Mucosa of gallbladder (tissue), 1 donor: ENCODE results near the gene FMN1. TPM values are rescaled to one million over a fixed set of nuclear protein-coding genes. Genes with fewer than 3 reads are reported as not detected.

ENCODE experiments used
- DNase-seq: peaks from one replicate; pipeline ENCODE4 v3.0.0-alpha.2; 2020; ENCODE audit warnings: low spot score
- total RNA-seq: library from RNA; stranded (reverse); gene quantifications from one replicate; pipeline ENCODE4 v1.2.1, GENCODE V29; 2021
- donor health status: DM: no; HTN: no; CAD: no.

FMN1 gene
- total RNA-seq, 1 donor from 2014 or later: 18.2 TPM

- DNase-seq: no peak
Measured at GRCh38 chr15:33125894-33126537, 68.5 kb downstream of the FMN1 start.

DNA sequence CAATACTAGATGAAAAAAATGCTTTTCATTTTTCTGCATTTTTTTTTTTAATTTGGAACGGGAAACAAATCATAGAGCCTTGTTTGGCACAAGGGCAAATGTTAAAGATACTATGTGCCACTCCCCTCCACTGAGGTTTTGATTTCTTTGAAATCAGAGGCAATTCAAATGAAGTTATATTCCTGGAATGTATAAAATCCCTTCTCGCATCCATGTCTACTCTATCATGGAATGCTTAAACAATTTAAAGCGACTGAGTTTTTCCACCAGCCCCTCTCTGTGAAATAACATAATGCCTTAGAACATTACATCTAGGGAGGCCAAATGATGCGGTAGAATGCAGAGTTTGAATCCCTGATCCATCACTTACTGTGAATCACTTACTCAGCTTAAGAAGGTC is 69.7 kb downstream of the FMN1 start:
- DNase-seq: no peak

DNA sequence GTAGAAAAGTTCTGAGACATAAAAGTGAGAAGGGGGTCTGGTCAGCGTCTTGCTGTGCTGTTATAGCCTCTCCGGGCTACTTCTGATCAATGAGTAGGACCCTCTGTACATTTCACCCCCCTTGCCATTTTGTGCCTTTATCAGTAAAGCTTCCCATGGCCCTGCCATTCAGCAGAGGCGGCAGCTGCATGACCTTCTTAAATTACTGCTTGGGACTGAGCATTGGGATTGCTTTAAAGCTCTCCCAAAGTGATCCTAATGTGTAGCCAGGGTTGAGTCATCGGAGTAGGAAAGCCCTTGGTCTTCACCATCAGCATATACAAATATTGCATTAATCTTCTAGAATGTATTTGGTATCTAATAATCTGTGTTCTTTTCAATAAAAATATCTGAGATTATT is 70.2 kb downstream of the FMN1 start:
- no peak for DNase-seq

GRCh38 chr15:33119865-33120264 is 74.6 kb downstream of the FMN1 start:
- DNase-seq: no peak

DNA sequence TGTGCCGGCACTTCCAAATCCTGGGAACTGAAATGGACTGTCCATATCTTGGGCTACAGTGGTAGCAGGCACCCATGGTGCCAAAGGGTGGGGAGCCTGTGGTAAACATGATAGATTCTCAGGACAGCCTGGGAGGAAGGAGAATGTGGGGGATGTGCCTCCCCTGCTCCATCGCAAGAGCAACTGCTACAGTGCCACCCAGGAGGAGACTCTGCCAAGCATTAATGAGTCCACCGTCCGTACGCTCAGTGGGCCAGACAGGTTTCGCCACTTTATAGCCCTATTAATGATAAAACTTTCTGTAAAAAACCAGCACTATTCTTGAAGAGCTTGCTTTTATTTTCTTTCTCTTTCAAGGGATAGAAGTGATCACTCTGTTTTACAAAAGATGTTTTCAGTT is 75.2 kb downstream of the FMN1 start:
- no peak for DNase-seq

DNA sequence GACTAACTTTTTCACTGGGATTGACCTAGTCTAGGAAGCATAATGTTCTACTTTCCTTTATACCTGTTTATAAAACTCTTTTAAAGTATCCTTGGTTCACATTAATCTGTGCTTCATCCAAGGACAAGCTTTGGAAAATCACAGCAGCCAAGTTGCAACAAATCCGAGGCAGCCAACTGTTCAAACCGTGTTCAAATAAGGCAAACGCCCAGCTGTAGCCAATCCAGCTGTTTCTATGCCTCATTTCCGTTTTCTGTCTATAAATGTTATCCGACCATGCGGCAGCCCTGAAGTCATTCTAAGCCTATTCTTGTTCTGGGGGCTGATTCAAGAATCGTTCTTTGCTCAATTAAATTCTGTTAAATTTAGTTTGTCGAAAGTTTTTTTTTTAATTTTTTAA is 78.3 kb downstream of the FMN1 start:
- DNase-seq: no peak

- DNase-seq: no peak
Measured at GRCh38 chr15:33115191-33115861, 79.2 kb downstream of the FMN1 start.

DNA sequence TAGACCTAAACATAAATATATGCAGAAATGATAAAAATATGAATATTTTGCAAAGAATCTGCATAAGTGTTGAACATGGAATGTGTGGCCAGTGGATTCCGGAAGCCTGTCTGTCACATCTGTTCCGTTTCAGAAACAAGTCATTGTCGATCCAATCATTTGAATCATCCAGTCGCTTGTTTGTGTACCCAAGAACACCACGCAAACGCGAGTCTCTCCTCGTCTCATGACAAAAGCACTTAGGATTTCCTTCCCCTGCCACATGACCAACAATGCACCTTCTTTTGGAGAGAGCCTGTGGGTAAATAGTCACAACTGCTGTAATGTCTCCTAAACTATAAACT is 80.2 kb downstream of the FMN1 start:
- no peak for DNase-seq

DNA sequence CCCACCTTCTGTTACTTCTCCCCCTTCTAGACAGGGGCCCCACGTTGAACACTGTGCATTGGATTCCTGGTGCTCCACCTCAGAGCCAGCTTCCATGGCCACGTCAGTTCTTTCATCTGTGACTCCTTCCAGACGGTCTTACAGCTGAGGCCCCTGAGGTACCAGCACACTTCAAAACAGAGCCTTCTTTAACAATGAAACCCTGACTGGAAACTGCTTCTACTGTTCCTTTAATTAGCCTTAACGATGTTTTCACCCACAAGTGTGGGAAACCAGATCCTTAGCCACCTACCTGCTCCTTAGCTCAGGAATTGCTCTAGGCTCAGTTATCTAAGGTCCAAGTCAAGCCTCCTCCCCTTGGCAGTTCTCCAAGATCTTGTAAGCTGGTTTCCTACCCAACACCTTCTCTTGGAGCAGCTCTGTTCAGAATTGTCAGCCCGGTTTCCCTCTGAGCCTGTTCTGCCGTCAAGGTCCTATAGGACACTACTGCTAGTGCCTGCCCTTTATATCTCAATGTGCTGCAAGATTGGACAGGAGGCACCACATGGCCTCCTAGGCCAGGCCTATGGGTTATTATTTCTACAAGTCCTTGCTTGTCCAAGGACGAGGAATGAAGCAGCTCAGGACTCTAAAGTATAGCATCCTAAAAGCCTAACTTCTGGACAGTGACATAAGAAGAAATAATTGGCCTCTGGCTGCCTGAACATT is 80.7 kb downstream of the FMN1 start:
- DNase-seq: no peak

GRCh38 chr15:33112541-33113105 is 81.9 kb downstream of the FMN1 start:
- no peak for DNase-seq

DNA sequence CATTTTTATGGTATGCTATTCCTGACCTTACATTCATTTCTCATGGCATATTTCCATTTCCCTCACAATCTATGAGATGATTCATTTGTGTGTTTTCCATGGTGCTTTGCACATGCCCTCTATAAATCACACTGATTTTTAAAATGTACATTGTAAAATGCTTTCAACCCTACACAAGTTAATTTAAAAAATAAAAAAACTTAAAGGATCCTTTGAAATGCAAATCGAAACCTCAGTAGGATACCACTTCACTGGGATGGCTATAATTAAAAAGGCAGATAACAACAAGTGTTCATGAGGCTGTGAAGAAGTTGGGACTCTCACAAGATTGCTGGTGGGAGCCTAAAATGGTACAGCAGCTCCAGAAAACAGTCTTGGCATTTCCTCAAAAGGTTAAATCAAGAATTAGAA is 83.5 kb downstream of the FMN1 start:
- DNase-seq: no peak

- no peak for DNase-seq
Measured at GRCh38 chr15:33109345-33109744, 85.2 kb downstream of the FMN1 start.

DNA sequence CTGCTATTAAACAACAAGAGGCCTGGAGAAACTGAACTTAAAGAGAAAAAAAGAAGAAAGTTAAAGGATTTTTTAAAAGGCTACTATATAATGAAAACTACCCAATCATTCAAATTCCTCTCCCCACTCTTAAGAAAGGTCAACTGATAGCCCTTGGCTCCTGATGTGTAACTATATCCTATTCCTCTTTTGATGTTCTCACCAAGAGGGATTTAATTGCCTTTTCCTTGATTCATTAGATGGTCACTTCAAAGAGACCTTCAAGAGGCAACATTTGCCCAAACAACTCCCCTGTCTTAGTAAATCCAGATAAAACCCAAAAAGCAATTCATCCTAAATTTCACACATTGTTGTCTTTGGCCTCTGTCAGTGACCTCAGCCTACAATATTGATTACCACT is 86.0 kb downstream of the FMN1 start:
- no peak for DNase-seq

DNA sequence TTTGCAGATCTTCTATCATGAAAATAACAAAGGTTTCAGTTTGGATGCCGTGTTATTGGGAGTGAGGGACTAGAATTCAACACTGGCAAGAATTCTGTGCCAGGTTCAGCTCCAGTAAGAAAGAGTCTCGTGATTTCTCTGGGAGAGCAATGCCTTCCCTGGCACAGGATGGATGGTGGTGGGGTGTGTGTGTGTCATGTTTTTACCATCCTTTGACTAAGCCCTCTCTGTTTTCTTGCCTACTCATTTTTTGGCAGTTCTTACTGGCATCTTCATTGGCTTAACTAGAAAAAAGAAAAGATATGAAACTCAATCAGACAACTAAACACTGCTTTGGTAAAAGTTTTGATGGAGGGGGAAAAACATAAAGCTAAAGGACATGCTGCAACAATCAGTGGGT is 86.6 kb downstream of the FMN1 start:
- DNase-seq: no peak

- no peak for DNase-seq
Measured at GRCh38 chr15:33104212-33104611, 90.3 kb downstream of the FMN1 start.

DNA sequence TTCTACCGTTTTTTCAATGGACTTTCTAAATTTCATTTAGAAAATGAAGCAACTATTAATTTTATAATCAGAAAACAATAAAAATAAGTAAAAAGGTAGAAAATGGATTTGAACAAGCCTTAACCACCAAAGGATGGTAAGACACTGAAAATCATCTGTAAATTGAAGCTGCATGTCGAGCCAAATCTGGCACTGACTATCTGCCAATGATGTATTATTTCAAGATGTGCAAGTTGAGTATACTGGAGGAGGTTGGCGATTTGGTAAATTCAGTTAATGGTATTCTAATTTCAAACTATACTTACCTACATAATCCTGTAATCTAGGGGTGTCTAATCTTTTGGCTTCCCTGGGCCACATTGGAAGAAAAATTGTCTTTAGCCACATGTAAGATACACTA is 93.5 kb downstream of the FMN1 start:
- no peak for DNase-seq

DNA sequence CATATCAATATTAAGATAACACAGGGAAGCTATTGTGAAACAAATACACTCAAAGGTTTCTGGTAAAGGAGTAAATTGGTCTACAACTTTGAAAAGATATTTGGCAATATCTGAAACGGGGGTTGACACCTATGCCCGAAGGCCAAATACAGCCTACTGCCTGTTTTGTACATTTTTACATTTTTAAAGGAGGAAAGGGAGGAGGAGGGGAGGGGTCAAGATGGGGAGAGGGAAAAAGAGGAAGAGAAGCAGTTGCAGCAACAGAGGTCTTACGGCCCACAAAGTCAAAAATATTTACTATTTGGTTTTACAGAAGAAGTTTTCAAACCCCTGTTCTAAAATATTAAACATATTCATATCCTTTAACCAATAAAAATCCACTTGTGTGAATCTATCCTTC is 94.2 kb downstream of the FMN1 start:
- no peak for DNase-seq

GRCh38 chr15:33099739-33100138 is 94.8 kb downstream of the FMN1 start:
- DNase-seq: no peak

DNA sequence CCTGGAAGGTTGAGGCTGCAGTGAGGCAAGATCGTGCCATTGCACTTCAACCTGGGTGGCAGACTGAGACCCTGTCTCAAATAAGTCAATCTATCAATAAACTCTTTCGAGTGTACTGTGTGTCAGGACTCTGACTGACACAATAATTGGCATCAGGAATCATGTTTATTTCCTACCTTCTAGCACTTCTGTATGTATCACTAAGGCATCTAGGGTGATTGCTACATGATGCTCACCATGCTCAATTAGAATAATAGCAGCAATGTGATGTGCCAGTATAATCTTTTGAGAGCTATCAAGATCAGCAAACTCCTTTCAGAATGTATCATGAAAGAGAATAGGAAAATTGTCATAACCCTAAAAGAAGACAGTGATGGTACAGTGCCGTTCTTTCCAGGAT is 95.3 kb downstream of the FMN1 start:
- no peak for DNase-seq

DNA sequence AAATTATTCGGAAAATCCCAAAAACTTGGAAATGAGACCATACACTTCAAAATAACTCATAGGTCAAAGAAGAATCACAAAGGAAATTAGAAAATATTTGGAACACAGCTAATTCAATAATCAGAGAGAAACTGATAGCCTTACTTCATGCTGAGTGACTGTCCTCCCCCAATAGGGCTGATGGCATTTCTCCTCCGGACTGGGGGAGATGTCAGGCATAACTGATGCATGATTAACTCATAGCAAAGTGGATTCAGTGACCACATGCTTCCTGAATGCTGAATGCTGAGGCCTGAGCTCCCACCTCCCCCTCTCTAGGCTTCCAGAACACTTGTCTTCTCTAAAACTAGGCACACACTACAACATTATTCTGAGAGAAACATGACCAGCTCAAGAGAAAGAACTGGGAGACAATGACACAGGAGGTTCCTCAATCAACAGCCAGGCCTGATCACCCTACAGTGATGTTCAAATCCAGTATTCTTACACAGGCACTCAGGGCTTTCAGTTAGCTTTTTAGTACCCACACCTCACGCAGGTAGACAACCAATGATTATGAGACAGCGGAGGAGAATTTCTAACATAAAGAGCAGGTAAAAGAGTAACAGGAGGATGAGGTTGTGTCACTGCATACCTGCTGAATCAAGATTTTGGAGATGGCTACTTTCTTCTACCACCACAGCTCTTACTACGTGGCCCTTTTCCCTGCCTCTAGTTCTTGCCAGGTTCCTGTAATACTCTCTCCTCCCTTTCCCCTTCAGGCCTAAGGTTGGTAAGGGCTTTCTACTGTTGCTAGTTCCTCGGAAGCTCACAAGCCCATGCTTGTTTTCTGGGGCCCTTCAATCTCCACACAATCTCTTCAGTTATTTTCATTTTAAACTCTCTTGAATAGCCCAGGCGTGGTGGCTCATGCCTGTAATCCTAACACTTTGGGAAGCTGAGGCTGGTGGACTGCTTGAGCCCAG is 96.1 kb downstream of the FMN1 start:
- DNase-seq: no peak

DNA sequence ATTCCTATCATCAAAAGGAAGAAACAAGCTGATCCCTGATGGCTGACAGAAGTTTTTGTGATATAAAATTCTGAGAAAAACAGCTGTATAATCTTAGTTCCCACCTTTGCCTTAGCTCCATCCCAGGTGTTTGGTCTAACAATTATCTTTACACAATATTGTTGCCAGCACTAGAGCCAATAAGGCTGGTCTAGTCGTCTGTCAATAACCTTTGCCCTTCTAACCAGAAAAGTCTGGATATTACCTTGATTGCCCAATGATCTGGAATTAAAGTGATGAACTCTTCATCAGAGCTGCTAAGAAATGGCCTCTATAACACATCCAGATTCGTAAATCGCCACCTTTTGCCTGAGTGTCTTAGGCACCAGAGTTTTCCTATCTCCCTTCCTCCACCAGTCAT is 98.4 kb downstream of the FMN1 start:
- DNase-seq: no peak

DNA sequence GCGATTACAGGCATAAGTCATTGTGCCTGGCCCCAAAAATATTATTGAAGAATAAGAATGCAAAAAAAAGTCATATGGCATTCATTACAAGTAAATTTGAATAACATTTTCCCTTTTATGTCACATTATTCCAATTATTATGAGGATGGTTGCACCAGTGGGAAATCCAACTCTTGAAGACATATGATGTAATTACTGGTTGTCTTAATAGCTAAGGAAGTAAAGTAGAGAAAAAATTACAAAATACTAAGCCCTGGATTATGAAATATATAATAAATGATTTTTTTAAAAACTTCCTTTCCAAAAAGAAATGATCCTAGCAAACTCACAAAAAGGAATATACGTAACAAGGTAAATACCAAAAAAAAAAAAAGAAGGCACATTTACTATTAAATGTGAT is 98.9 kb downstream of the FMN1 start:
- no peak for DNase-seq
